OCI-LY1 (cell line): Measurements from ENCODE around the gene AQR.
"Not testable (repeated sequence)": the region's sequence is repeated elsewhere in the genome, so short reads cannot be mapped to it uniquely, and the experiment has no call there.

Experiments used
- H2AFZ ChIP-seq: fragments of 200-600 bp; sonication (generic), shearing (Covaris generic); 2 replicates; pipeline ENCODE4 v1.6.0; 2014; ENCODE audit warnings: antibody characterized with exemption, mild to moderate bottlenecking, low read length
- H3F3A ChIP-seq: fragments of 200-600 bp; sonication (generic), shearing (Covaris generic); 2 replicates; pipeline ENCODE4 v1.6.0; 2014; ENCODE audit warnings: mild to moderate bottlenecking, antibody characterized with exemption, low read length, moderate library complexity; ENCODE audit not compliant: insufficient read depth
- H3K27ac ChIP-seq: fragments of 200-600 bp; sonication (generic); 2 replicates; pipeline ENCODE4 v1.5.1; 2014; ENCODE audit warnings: low read length, mixed run types, mild to moderate bottlenecking, low read depth; ENCODE audit not compliant: poor library complexity, severe bottlenecking
- H3K27me3 ChIP-seq: fragments of 200-600 bp; sonication (generic); 2 replicates; pipeline ENCODE4 v1.6.0; 2014; ENCODE audit warnings: antibody characterized with exemption, mild to moderate bottlenecking, low read length, moderate library complexity; ENCODE audit not compliant: insufficient read depth
- H3K36me3 ChIP-seq: fragments of 200-600 bp; sonication (generic); 2 replicates; pipeline ENCODE4 v1.6.1; 2014; ENCODE audit warnings: mild to moderate bottlenecking, antibody characterized with exemption, low read length, moderate library complexity, mixed read lengths; ENCODE audit not compliant: insufficient read depth
- H3K4me1 ChIP-seq: fragments of 200-600 bp; sonication (generic); 2 replicates; pipeline ENCODE4 v1.5.1; 2014; ENCODE audit warnings: mild to moderate bottlenecking, low read length, moderate library complexity; ENCODE audit not compliant: insufficient read depth, severe bottlenecking
- H3K4me2 ChIP-seq: fragments of 200-600 bp; sonication (generic), shearing (Covaris generic); 2 replicates; pipeline ENCODE4 v1.6.1; 2014; ENCODE audit warnings: low read length
- H3K4me3 ChIP-seq: fragments of 200-600 bp; sonication (generic); 2 replicates; pipeline ENCODE4 v1.5.1; 2014; ENCODE audit warnings: low read length, low read depth, mild to moderate bottlenecking, mixed read lengths; ENCODE audit not compliant: poor library complexity, severe bottlenecking
- H3K79me2 ChIP-seq: fragments of 200-600 bp; shearing (Covaris generic); 2 replicates; pipeline ENCODE4 v1.6.1; 2016; ENCODE audit warnings: mixed run types, low read length, mixed read lengths; ENCODE audit not compliant: insufficient read depth
- H3K9ac ChIP-seq: fragments of 200-600 bp; sonication (generic), shearing (Covaris generic); 2 replicates; pipeline ENCODE4 v1.6.1; 2014; ENCODE audit warnings: mild to moderate bottlenecking, low read length, mixed read lengths
- H3K9me2 ChIP-seq: fragments of 200-600 bp; sonication (generic), shearing (Covaris generic); 2 replicates; pipeline ENCODE4 v1.6.1; 2014; ENCODE audit warnings: low read depth, mild to moderate bottlenecking, low read length, mixed read lengths
- H3K9me3 ChIP-seq: fragments of 200-600 bp; shearing (Covaris generic); 2 replicates; pipeline ENCODE4 v1.6.1; 2014; ENCODE audit warnings: low read length, mixed read lengths
- H4K20me1 ChIP-seq: fragments of 200-600 bp; sonication (generic), shearing (Covaris generic); 2 replicates; pipeline ENCODE4 v1.6.0; 2016; ENCODE audit warnings: mild to moderate bottlenecking, low read length; ENCODE audit not compliant: insufficient read depth
- EZH2 ChIP-seq: fragments of 200-600 bp; sonication (generic), shearing (Covaris generic); IDR thresholded peaks from 2 replicates; pipeline ENCODE4 v1.8.0; 2017; ENCODE audit warnings: borderline replicate concordance, mixed run types, mild to moderate bottlenecking, antibody characterized with exemption, low read length, moderate library complexity, mixed read lengths
- TF ChIP-seq, protein P1 (sequence below): fragments of 200-600 bp; sonication (generic), shearing (Covaris generic); IDR thresholded peaks from 2 replicates; pipeline ENCODE4 v1.5.1; 2017; ENCODE audit warnings: mild to moderate bottlenecking, antibody characterized with exemption, low read length, moderate library complexity, mixed read lengths

The AQR gene

GRCh38 chr15:34944936-34945335 is 24.6 kb downstream of the AQR start:
- Histone ChIP-seq H4K20me1 (no peaks in the 10 kb centered on the region), H3F3A (no peaks in the 10 kb centered on the region), H3K9ac (no peak overlapping the region), H2AFZ (no peak overlapping the region), H3K9me2 (no peaks in the 10 kb centered on the region), H3K27ac (no peak overlapping the region), H3K36me3 (peaks cover 44% of the 10 kb centered on the region), H3K27me3 (no peaks in the 10 kb centered on the region), H3K79me2 (no peaks in the 10 kb centered on the region), H3K4me1 (no peaks in the 10 kb centered on the region), H3K4me2 (no peak overlapping the region), H3K4me3 (no peak overlapping the region), H3K9me3 (no peaks in the 10 kb centered on the region)
- no peak for TF ChIP-seq EZH2
- TF ChIP-seq, protein P1, sequence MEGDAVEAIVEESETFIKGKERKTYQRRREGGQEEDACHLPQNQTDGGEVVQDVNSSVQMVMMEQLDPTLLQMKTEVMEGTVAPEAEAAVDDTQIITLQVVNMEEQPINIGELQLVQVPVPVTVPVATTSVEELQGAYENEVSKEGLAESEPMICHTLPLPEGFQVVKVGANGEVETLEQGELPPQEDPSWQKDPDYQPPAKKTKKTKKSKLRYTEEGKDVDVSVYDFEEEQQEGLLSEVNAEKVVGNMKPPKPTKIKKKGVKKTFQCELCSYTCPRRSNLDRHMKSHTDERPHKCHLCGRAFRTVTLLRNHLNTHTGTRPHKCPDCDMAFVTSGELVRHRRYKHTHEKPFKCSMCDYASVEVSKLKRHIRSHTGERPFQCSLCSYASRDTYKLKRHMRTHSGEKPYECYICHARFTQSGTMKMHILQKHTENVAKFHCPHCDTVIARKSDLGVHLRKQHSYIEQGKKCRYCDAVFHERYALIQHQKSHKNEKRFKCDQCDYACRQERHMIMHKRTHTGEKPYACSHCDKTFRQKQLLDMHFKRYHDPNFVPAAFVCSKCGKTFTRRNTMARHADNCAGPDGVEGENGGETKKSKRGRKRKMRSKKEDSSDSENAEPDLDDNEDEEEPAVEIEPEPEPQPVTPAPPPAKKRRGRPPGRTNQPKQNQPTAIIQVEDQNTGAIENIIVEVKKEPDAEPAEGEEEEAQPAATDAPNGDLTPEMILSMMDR = no peak

GRCh38 chr15:34943711-34944110 is 25.8 kb downstream of the AQR start:
- Histone ChIP-seq H3K4me3 (no peak overlapping the region), H3K4me2 (no peak overlapping the region), H3F3A (no peaks in the 10 kb centered on the region), H3K9me3 (no peaks in the 10 kb centered on the region), H3K9ac (no peak overlapping the region), H3K27ac (no peak overlapping the region), H3K27me3 (no peaks in the 10 kb centered on the region), H2AFZ (no peak overlapping the region), H3K36me3 (peaks cover 50% of the 10 kb centered on the region), H4K20me1 (no peaks in the 10 kb centered on the region), H3K9me2 (no peaks in the 10 kb centered on the region), H3K79me2 (no peaks in the 10 kb centered on the region), H3K4me1 (no peaks in the 10 kb centered on the region)
- TF ChIP-seq, protein P1 = no peak

- H3K9ac ChIP-seq, H3K4me1 ChIP-seq, H2AFZ ChIP-seq, H3K27ac ChIP-seq, H3K4me3 ChIP-seq, H3F3A ChIP-seq, H3K27me3 ChIP-seq, H3K9me3 ChIP-seq, H4K20me1 ChIP-seq, H3K79me2 ChIP-seq, H3K4me2 ChIP-seq, H3K9me2 ChIP-seq: not testable (repeated sequence)
- peaks cover 49% of the 10 kb centered on the region for H3K36me3 ChIP-seq
These were observed 26.3 kb downstream of the AQR start for GRCh38 chr15:34943264-34943663.

DNA sequence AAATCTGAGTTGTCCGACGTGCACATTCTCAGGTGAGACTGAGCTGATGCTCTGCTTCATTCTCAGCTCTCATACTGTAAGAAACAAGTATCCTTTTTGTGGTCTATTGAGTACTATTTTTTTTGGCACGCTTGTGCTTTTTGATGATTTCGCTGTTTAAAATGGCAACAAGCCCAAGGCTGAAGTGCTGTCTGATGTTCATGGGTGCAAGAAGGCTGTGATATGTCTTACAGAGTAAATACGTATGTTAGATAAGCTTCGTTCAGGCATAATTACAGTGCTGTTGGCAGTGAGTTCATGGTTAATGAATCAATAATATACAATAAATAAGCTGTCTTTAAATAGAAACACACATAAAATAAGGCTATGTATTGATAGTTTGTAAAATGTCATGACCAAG is 27.2 kb downstream of the AQR start:
- Histone ChIP-seq H3K79me2 (no peaks in the 10 kb centered on the region), H3K9ac (no peak overlapping the region), H3K27ac (no peak overlapping the region), H2AFZ (no peak overlapping the region), H3K27me3 (no peaks in the 10 kb centered on the region), H3K4me1 (no peaks in the 10 kb centered on the region), H3F3A (no peaks in the 10 kb centered on the region), H3K4me2 (no peak overlapping the region), H3K36me3 (peaks cover 43% of the 10 kb centered on the region), H3K4me3 (no peak overlapping the region), H3K9me3 (no peaks in the 10 kb centered on the region), H4K20me1 (no peaks in the 10 kb centered on the region), H3K9me2 (no peaks in the 10 kb centered on the region)
- TF ChIP-seq, protein P1 = no peak
- TF ChIP-seq EZH2 = no peak
